Measurements from ENCODE around the gene YIF1B. TPM values are rescaled to one million over a fixed set of nuclear protein-coding genes. Genes with fewer than 3 reads are reported as not detected.
"Not testable (repeated sequence)": the region's sequence is repeated elsewhere in the genome, so short reads cannot be mapped to it uniquely, and the experiment has no call there.

YIF1B gene
- total and polyA plus RNA-seq, 2 donors (not counting 3 experiments of a cell fraction or from before 2014, with no cell fraction given) = 85.8 to 249 TPM

- H3K9me1 ChIP-seq (replicated peaks; ENCODE audit: control insufficient read depth, extremely low read depth, insufficient read depth, low read length) = no peaks in the 10 kb centered on the region
- no peak overlapping the region for H2AFZ ChIP-seq (ENCODE audit: low read depth, low read length)
- intact Hi-C loops (cut with micrococcal nuclease) (no loop called here), dilution Hi-C loops (cut with MboI; ENCODE audit: extremely low pct_ligation_motif_present, low sequenced_read_pairs) (no loop called here)
- H3K9ac ChIP-seq (replicated peaks; ENCODE audit: extremely low read depth, insufficient read depth, low read length) = no peak overlapping the region
- peaks cover 3% of the 10 kb centered on the region for H3K4me1 ChIP-seq (ENCODE audit: control insufficient read depth, extremely low read depth, insufficient read depth, low read length)
- H4K20me1 ChIP-seq (replicated peaks; ENCODE audit: control insufficient read depth, extremely low read depth, insufficient read depth, low read length) = no peaks in the 10 kb centered on the region
- no peak overlapping the region for H3K27ac ChIP-seq (ENCODE audit: insufficient read depth, low read depth, low read length)
- no peak overlapping the region for H3K4me3 ChIP-seq (replicated peaks in 1 of 3; ENCODE audit: insufficient read depth in 1 of 3, low read depth in 1 of 3, low read length in 3 of 3)
- POLR2A ChIA-PET = no interaction called here
- TF ChIP-seq JUN (IDR thresholded peaks at IDR 0.05; ENCODE audit: borderline replicate concordance, insufficient read depth, insufficient read length, low read depth) = no peak
- H3K79me2 ChIP-seq (ENCODE audit: control insufficient read depth, insufficient read depth, low read length) = no peaks in the 10 kb centered on the region
- no peak overlapping the region for H3K4me2 ChIP-seq (ENCODE audit: insufficient read depth, low read length)
- DNase-seq (ENCODE audit: low read depth, low spot score) (no peak), FAIRE-seq (no peak)
- no peaks in the 10 kb centered on the region for H3K36me3 ChIP-seq (ENCODE audit: control insufficient read depth in 2 of 2, extremely low read depth in 1 of 2, insufficient read depth in 2 of 2, low read length in 2 of 2)
- H3K27me3 ChIP-seq (ENCODE audit: control insufficient read depth in 2 of 2, insufficient read depth in 2 of 2, low read length in 2 of 2) = no peaks in the 10 kb centered on the region
- CTCF ChIA-PET = no interaction called here
- no peaks in the 10 kb centered on the region for H3K9me3 ChIP-seq (replicated peaks; ENCODE audit: control insufficient read depth, insufficient read depth, low read length)
- BruUV-seq (replicated peaks) = no TSS peak
These were observed 25.2 kb upstream of the YIF1B start for GRCh38 chr19:38340927-38341326.

- POLR2A ChIA-PET; BruUV-seq (replicated peaks); H4K20me1 ChIP-seq (replicated peaks; ENCODE audit: control insufficient read depth, extremely low read depth, insufficient read depth, low read length); FAIRE-seq; H3K27me3 ChIP-seq (ENCODE audit: control insufficient read depth in 2 of 2, insufficient read depth in 2 of 2, low read length in 2 of 2); H2AFZ ChIP-seq (ENCODE audit: low read depth, low read length); H3K27ac ChIP-seq (ENCODE audit: insufficient read depth, low read depth, low read length); H3K9ac ChIP-seq (replicated peaks; ENCODE audit: extremely low read depth, insufficient read depth, low read length); H3K4me2 ChIP-seq (ENCODE audit: insufficient read depth, low read length); H3K9me3 ChIP-seq (replicated peaks; ENCODE audit: control insufficient read depth, insufficient read depth, low read length); dilution Hi-C loops (cut with MboI; ENCODE audit: extremely low pct_ligation_motif_present, low sequenced_read_pairs); DNase-seq (ENCODE audit: low read depth, low spot score); H3K4me1 ChIP-seq (ENCODE audit: control insufficient read depth, extremely low read depth, insufficient read depth, low read length); H3K4me3 ChIP-seq (replicated peaks in 1 of 3; ENCODE audit: insufficient read depth in 1 of 3, low read depth in 1 of 3, low read length in 3 of 3); H3K79me2 ChIP-seq (ENCODE audit: control insufficient read depth, insufficient read depth, low read length); H3K9me1 ChIP-seq (replicated peaks; ENCODE audit: control insufficient read depth, extremely low read depth, insufficient read depth, low read length); H3K36me3 ChIP-seq (ENCODE audit: control insufficient read depth in 2 of 2, extremely low read depth in 1 of 2, insufficient read depth in 2 of 2, low read length in 2 of 2): not testable (repeated sequence)
- CTCF ChIA-PET = interaction anchor here (1.3 kb wide), 1 partner anchor 105 kb away, joined by 5 read pairs; no protein-coding TSS in a partner anchor
- intact Hi-C loops (cut with micrococcal nuclease) = loop anchor here (10.0 kb wide), 1 partner anchor 194 kb away; no protein-coding TSS in a partner anchor
These were observed 23.3 kb upstream of the YIF1B start for GRCh38 chr19:38339011-38339410.
